Lung microvascular endothelial cell (primary cell): Measurements from ENCODE around the gene SIRT5. TPM values are rescaled to one million over a fixed set of nuclear protein-coding genes. Genes with fewer than 3 reads are reported as not detected.

Source experiments
- DNase-seq, 2 donors: peaks; one replicate each; pipeline versions ENCODE4 v3.0.0 to v3.0.0-alpha.2; 2010; ENCODE audit warnings: low read depth in 2 of 2
- total RNA-seq: library from RNA; depleted of rRNA; stranded (reverse); fragments of >200 nt; gene quantifications from 2 replicates; pipeline ENCODE4 v1.2.1, GENCODE V29; 2014

SIRT5 gene
- total RNA-seq, 1 donor from 2014 or later = 7.1 TPM

- no peak for DNase-seq
Measured at GRCh38 chr6:13586603-13587542, 12.5 kb downstream of the SIRT5 start.

GRCh38 chr6:13589801-13590200 is 15.4 kb downstream of the SIRT5 start:
- no peak for DNase-seq

GRCh38 chr6:13590574-13591153 is 16.3 kb downstream of the SIRT5 start:
- no peak for DNase-seq

- DNase-seq = no peak
Measured at GRCh38 chr6:13591205-13591921, 17.0 kb downstream of the SIRT5 start.

- DNase-seq = no peak
Measured at GRCh38 chr6:13593103-13593502, 18.7 kb downstream of the SIRT5 start.

- DNase-seq = peak in 1 of 2 donors; percentile 84
Measured at GRCh38 chr6:13593720-13594119, 19.3 kb downstream of the SIRT5 start.

- DNase-seq = no peak
Measured at GRCh38 chr6:13597073-13597472, 22.7 kb downstream of the SIRT5 start.

- DNase-seq = no peak
Measured at GRCh38 chr6:13600036-13600435, 25.6 kb downstream of the SIRT5 start.

- no peak for DNase-seq
Measured at GRCh38 chr6:13604135-13604534, 29.7 kb downstream of the SIRT5 start.

GRCh38 chr6:13604546-13605416 is 30.4 kb downstream of the SIRT5 start:
- DNase-seq = no peak

- no peak for DNase-seq
Measured at GRCh38 chr6:13605634-13606033, 31.2 kb downstream of the SIRT5 start.

GRCh38 chr6:13611715-13612114 is 37.3 kb downstream of the SIRT5 start:
- DNase-seq = no peak

GRCh38 chr6:13613029-13613594 is 38.7 kb downstream of the SIRT5 start:
- DNase-seq = no peak

GRCh38 chr6:13614126-13614925 is 39.9 kb downstream of the SIRT5 start:
- peak; percentile 54 to 66 for DNase-seq

GRCh38 chr6:13614926-13615791 is 40.8 kb downstream of the SIRT5 start, which contains the start of gene NOL7:
Gene NOL7, plus strand, starts transcription at chr6:13615335. Its CDS starts 24 bp downstream, at chr6:13615359.
- peak; percentile 99 for DNase-seq

- peak; percentile 43 to 53 for DNase-seq
Measured at GRCh38 chr6:13615792-13616120, 41.4 kb downstream of the SIRT5 start.

GRCh38 chr6:13617066-13617465 is 42.7 kb downstream of the SIRT5 start:
- DNase-seq = no peak

GRCh38 chr6:13624871-13625288 is 50.5 kb downstream of the SIRT5 start:
- DNase-seq = peak; percentile 46 to 62
